Calu3 (cell line): Measurements from ENCODE around the gene SLC8A1. TPM values are rescaled to one million over a fixed set of nuclear protein-coding genes. Genes with fewer than 3 reads are reported as not detected.

Experiments
- BruUV-seq: library from RNA; stranded (reverse); fragments of 400-500 nt; replicated peaks from 2 replicates; lab custom pipeline; 2021; lab: Mats Ljungman, UMichigan
- CTCF ChIA-PET: fragments of 300-600 bp; sonication (Branson Sonifier 250); formaldehyde crosslinking; loops from one replicate; lab custom pipeline; 2022; ENCODE audit warnings: antibody characterized with exemption; lab: Charles Lee
- DNase-seq: peaks from one replicate; pipeline ENCODE4 v3.0.0; 2022
- H3K27ac Mint-ChIP-seq: one replicate; pipeline ENCODE4 v1.8.0; 2022; ENCODE audit warnings: mixed read lengths; ENCODE audit not compliant: unreplicated experiment
- H3K27me3 Mint-ChIP-seq: one replicate; pipeline ENCODE4 v1.8.0; 2022; ENCODE audit warnings: mixed read lengths; ENCODE audit not compliant: unreplicated experiment
- H3K36me3 Mint-ChIP-seq: one replicate; pipeline ENCODE4 v1.8.0; 2022; ENCODE audit warnings: mild to moderate bottlenecking, moderate library complexity, mixed read lengths; ENCODE audit not compliant: insufficient read depth, unreplicated experiment
- H3K4me1 Mint-ChIP-seq: one replicate; pipeline ENCODE4 v1.8.0; 2022; ENCODE audit warnings: mild to moderate bottlenecking, low read depth, mixed read lengths; ENCODE audit not compliant: unreplicated experiment
- H3K4me3 Mint-ChIP-seq: one replicate; pipeline ENCODE4 v1.8.0; 2022; ENCODE audit warnings: mild to moderate bottlenecking, low read depth, moderate library complexity, mixed read lengths; ENCODE audit not compliant: unreplicated experiment
- H3K9me3 Mint-ChIP-seq: one replicate; pipeline ENCODE4 v1.8.0; 2022; ENCODE audit warnings: low read depth, mixed read lengths; ENCODE audit not compliant: unreplicated experiment
- intact Hi-C: fragments of 100-400 bp; cut with micrococcal nuclease; formaldehyde crosslinking; loops from one replicate; pipeline ENCODE4 v1.10.0; 2022; ENCODE audit not compliant: unreplicated experiment
- total RNA-seq: library from RNA; stranded (reverse); gene quantifications from 2 replicates; pipeline ENCODE4 v1.2.3, GENCODE V29; 2022
- TF ChIP-seq, protein P1 (sequence below): fragments of 200-600 bp; IDR thresholded peaks from one replicate; pipeline ENCODE4 v1.8.0; 2022; ENCODE audit warnings: antibody characterized with exemption; ENCODE audit not compliant: unreplicated experiment

Gene SLC8A1
- total RNA-seq, 1 experiment from 2014 or later: 0.05 TPM

DNA sequence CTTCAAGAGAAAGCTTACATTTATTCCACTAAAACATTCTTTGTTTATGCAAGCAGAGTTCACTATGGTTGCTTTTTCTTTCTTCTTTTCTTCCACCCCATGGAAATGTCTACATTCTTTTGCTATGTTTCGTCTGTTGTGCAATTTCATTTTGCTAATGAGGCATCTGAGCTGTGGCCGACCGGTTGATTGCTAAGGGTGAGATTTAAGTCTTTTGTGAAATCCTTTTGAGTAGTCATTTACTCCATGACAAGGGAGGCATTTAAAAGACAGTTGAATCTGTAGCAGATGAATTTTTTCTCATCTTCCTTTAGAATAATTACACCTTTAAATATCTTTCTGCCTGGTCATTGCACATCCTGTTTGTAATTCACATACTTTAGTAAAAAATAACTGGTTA, 348.7 kb downstream of the SLC8A1 start:
- no peak overlapping the region for H3K27ac Mint-ChIP-seq
- no TSS peak for BruUV-seq
- DNase-seq: no peak
- H3K9me3 Mint-ChIP-seq: no peaks in the 10 kb centered on the region
- no peaks in the 10 kb centered on the region for H3K4me1 Mint-ChIP-seq
- CTCF ChIA-PET: interaction anchor here (0.6 kb wide), 1 partner anchor 12 kb away, joined by 4 read pairs; no protein-coding TSS in a partner anchor
- TF ChIP-seq, protein P1, sequence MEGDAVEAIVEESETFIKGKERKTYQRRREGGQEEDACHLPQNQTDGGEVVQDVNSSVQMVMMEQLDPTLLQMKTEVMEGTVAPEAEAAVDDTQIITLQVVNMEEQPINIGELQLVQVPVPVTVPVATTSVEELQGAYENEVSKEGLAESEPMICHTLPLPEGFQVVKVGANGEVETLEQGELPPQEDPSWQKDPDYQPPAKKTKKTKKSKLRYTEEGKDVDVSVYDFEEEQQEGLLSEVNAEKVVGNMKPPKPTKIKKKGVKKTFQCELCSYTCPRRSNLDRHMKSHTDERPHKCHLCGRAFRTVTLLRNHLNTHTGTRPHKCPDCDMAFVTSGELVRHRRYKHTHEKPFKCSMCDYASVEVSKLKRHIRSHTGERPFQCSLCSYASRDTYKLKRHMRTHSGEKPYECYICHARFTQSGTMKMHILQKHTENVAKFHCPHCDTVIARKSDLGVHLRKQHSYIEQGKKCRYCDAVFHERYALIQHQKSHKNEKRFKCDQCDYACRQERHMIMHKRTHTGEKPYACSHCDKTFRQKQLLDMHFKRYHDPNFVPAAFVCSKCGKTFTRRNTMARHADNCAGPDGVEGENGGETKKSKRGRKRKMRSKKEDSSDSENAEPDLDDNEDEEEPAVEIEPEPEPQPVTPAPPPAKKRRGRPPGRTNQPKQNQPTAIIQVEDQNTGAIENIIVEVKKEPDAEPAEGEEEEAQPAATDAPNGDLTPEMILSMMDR: no peak
- H3K4me3 Mint-ChIP-seq: no peak overlapping the region
- H3K36me3 Mint-ChIP-seq: no peaks in the 10 kb centered on the region
- no peaks in the 10 kb centered on the region for H3K27me3 Mint-ChIP-seq
- intact Hi-C loops: no loop called here

DNA sequence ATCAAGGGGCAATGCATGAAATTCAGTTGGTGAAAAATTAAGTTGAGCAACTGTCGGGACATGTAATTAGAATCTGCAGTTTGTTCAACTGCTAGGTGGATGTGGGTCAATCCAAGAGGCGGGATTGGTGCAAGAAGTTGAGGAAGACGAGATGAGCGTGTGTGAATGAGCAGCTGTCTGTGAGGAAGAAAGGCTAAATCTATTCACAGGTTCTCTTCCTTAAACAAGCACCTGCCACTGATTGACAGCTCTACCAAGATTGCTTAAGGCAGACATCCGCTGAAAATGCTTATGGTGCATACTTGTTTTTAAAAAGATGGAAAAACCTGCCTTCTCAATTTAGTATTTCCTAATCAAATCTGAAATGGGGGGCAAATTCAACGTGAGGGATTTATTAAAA, 349.4 kb downstream of the SLC8A1 start:
- CTCF ChIA-PET: interaction anchor here (0.6 kb wide), 1 partner anchor 11 kb away, joined by 4 read pairs; no protein-coding TSS in a partner anchor
- intact Hi-C loops: no loop called here

DNA sequence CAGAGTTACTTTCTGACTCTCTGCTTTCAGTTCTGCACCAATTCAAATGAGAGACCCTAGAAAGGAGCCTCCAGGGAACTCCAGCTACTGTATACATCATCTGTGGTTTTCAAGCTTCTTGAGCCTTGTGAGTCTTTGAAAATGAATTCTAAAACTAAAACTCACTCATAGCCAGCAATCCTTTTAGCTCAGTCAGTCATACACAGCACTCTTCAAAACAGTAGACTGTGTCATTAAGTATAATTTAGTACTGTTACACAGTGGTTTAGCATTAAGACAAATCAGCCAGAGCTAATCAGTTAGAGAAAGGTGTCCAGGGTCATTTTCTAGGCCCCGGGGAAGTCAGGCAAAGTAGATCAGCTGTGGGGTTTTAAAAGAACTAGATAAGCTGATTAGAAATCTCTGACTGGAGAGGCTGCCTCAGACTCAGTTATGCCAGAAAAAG, 350.7 kb downstream of the SLC8A1 start:
- no TSS peak for BruUV-seq
- H3K4me3 Mint-ChIP-seq: no peak overlapping the region
- H3K36me3 Mint-ChIP-seq: no peaks in the 10 kb centered on the region
- H3K4me1 Mint-ChIP-seq: peaks cover 17% of the 10 kb centered on the region
- intact Hi-C loops: no loop called here
- CTCF ChIA-PET: no interaction called here
- no peaks in the 10 kb centered on the region for H3K9me3 Mint-ChIP-seq
- no peak for DNase-seq
- H3K27me3 Mint-ChIP-seq: no peaks in the 10 kb centered on the region
- TF ChIP-seq, protein P1: no peak
- H3K27ac Mint-ChIP-seq: no peak overlapping the region

More for the DNA sequence above, 349.4 kb downstream of the SLC8A1 start:
- no TSS peak for BruUV-seq
- H3K9me3 Mint-ChIP-seq: no peaks in the 10 kb centered on the region
- no peak for DNase-seq
- no peaks in the 10 kb centered on the region for H3K27me3 Mint-ChIP-seq
- H3K27ac Mint-ChIP-seq: no peak overlapping the region
- TF ChIP-seq, protein P1: no peak
- no peak overlapping the region for H3K4me3 Mint-ChIP-seq
- H3K4me1 Mint-ChIP-seq: peaks cover 4% of the 10 kb centered on the region
- H3K36me3 Mint-ChIP-seq: no peaks in the 10 kb centered on the region

DNA sequence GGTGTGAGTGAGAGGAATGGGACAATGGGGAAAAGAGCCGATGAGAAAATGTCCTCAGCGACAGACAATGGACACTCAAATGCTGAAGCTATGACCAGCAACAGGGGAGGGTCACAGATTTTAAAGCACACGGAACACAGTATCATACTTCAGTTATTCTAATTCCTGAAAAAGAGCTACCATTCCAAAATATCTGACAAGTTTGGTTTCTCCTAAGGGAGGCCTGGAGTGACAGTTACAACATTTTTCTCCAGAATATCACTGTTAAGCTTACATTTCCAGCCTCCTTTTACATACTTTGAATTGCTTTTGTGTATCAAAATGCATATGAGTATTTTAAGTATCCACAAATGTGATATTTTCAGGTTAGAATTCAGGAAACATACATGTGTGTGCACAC, 351.2 kb downstream of the SLC8A1 start:
- intact Hi-C loops: no loop called here
- H3K27me3 Mint-ChIP-seq: no peaks in the 10 kb centered on the region
- CTCF ChIA-PET: interaction anchor here (0.5 kb wide), 2 partner anchors 84 to 149 kb away, joined by 3 to 4 read pairs; no protein-coding TSS in a partner anchor
- H3K4me1 Mint-ChIP-seq: peaks cover 22% of the 10 kb centered on the region
- H3K9me3 Mint-ChIP-seq: no peaks in the 10 kb centered on the region
- BruUV-seq: no TSS peak
- H3K4me3 Mint-ChIP-seq: no peak overlapping the region
- no peaks in the 10 kb centered on the region for H3K36me3 Mint-ChIP-seq
- TF ChIP-seq, protein P1: no peak
- DNase-seq: no peak
- no peak overlapping the region for H3K27ac Mint-ChIP-seq
